Measurements from ENCODE around the gene DDX39A.

- TF ChIP-seq EZH2 (IDR thresholded peaks at IDR 0.05; ENCODE audit: borderline replicate concordance, low read length) = no peak
- TF ChIP-seq CTCF (IDR thresholded peaks at IDR 0.05; ENCODE audit: low read length) = no peak
Measured at GRCh38 chr19:14467391-14467790, 48.2 kb upstream of the DDX39A start.
